Stomach smooth muscle (tissue), 2 donors: ENCODE results near the gene SIDT2.
"Not testable (repeated sequence)": the region's sequence is repeated elsewhere in the genome, so short reads cannot be mapped to it uniquely, and the experiment has no call there.

Source experiments
- H3K27ac ChIP-seq: one replicate; pipeline ENCODE4 v1.7.0; 2013; ENCODE audit warnings: mild to moderate bottlenecking, low read length, inconsistent platforms
- H3K27me3 ChIP-seq, 2 donors: one replicate each; pipeline ENCODE4 v1.7.0; 2013; ENCODE audit warnings: low read length in 2 of 2; ENCODE audit not compliant: insufficient read depth in 2 of 2, control insufficient read depth in 1 of 2
- H3K36me3 ChIP-seq, 2 donors: one replicate each; pipeline ENCODE4 v1.7.0; 2013; ENCODE audit warnings: low read length in 2 of 2; ENCODE audit not compliant: control insufficient read depth in 2 of 2, insufficient read depth in 2 of 2
- H3K4me1 ChIP-seq: one replicate; pipeline ENCODE4 v1.7.0; 2013; ENCODE audit warnings: low read length; ENCODE audit not compliant: control insufficient read depth, insufficient read depth
- H3K4me3 ChIP-seq, 2 donors: one replicate each; pipeline ENCODE4 v1.7.0; 2013; ENCODE audit warnings: low read length in 2 of 2
- H3K9ac ChIP-seq, 2 donors: one replicate each; pipeline ENCODE4 v1.7.0; 2013; ENCODE audit warnings: low read length in 2 of 2, mild to moderate bottlenecking in 1 of 2
- H3K9me3 ChIP-seq, 2 donors: one replicate each; pipeline ENCODE4 v1.7.0; 2013; ENCODE audit warnings: low read length in 2 of 2; ENCODE audit not compliant: control insufficient read depth in 2 of 2
- donor health status: healthy.
- donor health status: Pancreatic carcinoma.

SIDT2 gene

GRCh38 chr11:117178210-117179034 lies at the start of gene SIDT2:
Gene SIDT2 (plus strand): TSS chr11:117178743. CDS start chr11:117179264, 521 bp downstream.
- Histone ChIP-seq H3K4me3 (peak within 1 kb of the TSS; percentile 80 to 90), H3K9ac (peak within 1 kb of the TSS; percentile 75 to 93), H3K4me1 (peaks cover 39% of the 10 kb centered on the region), H3K27ac (peak within 1 kb of the TSS; percentile 93), H3K27me3 (no peaks in the 10 kb centered on the region), H3K36me3 (peaks cover 8 to 11% of the 10 kb centered on the region in 2 donors), H3K9me3 (no peaks in the 10 kb centered on the region)

DNA sequence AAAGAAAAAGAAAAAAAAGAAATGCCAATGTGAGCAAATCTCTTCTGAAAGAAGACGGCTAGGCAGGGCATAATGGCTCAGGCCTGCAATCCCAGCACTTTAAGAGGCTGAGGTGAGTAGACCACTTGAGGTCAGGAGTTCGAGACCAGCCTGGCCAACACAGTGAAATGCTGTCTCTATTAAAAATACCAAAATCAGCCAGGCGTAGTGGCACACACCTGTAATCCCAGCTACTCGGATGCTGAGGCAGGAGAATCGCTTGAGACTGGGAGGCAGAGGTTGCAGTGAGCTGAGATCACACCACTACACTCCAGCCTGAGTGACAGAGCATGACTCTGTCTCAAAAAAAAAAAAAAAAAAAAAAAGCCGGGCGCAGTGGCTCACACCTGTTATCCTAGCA lies 48.1 kb upstream of the SIDT2 start:
- H3K36me3 ChIP-seq, H3K9me3 ChIP-seq, H3K4me1 ChIP-seq, H3K9ac ChIP-seq, H3K4me3 ChIP-seq, H3K27me3 ChIP-seq, H3K27ac ChIP-seq: not testable (repeated sequence)

- H3K9ac ChIP-seq, result no peak overlapping the region
- H3K36me3 ChIP-seq, result no peaks in the 10 kb centered on the region
- no peaks in the 10 kb centered on the region for H3K4me1 ChIP-seq
- no peaks in the 10 kb centered on the region for H3K27me3 ChIP-seq
- no peak overlapping the region for H3K27ac ChIP-seq
- H3K9me3 ChIP-seq, result no peaks in the 10 kb centered on the region
- no peak overlapping the region for H3K4me3 ChIP-seq
Measured at GRCh38 chr11:117130879-117131278, 47.7 kb upstream of the SIDT2 start.

DNA sequence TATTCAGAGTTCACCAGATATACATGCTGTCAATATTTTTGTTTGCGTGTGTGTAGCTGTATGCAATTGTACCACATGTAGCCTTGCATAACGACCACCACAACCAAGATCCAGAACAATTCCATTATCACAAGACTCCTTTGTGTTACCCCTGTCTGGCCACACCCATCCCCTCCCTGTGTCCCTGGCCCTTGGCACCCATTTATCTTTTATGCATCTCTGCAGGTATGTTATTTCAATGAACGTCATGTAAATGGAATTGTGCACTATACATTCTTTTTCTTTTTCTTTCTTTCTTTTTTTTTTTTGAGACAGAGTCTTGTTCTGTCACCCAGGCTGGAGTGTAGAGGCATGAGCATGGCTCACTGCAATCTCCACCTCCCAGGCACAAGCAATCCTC lies 44.1 kb upstream of the SIDT2 start:
- Histone ChIP-seq H3K27me3 (no peaks in the 10 kb centered on the region), H3K9ac (no peak overlapping the region), H3K4me1 (peaks cover 2% of the 10 kb centered on the region), H3K36me3 (no peaks in the 10 kb centered on the region), H3K27ac (no peak overlapping the region), H3K4me3 (no peak overlapping the region), H3K9me3 (no peaks in the 10 kb centered on the region)

GRCh38 chr11:117134979-117135378 lies 43.6 kb upstream of the SIDT2 start:
- not testable (repeated sequence) for H3K27me3 ChIP-seq, H3K27ac ChIP-seq, H3K9ac ChIP-seq, H3K4me1 ChIP-seq, H3K4me3 ChIP-seq, H3K9me3 ChIP-seq, H3K36me3 ChIP-seq

DNA sequence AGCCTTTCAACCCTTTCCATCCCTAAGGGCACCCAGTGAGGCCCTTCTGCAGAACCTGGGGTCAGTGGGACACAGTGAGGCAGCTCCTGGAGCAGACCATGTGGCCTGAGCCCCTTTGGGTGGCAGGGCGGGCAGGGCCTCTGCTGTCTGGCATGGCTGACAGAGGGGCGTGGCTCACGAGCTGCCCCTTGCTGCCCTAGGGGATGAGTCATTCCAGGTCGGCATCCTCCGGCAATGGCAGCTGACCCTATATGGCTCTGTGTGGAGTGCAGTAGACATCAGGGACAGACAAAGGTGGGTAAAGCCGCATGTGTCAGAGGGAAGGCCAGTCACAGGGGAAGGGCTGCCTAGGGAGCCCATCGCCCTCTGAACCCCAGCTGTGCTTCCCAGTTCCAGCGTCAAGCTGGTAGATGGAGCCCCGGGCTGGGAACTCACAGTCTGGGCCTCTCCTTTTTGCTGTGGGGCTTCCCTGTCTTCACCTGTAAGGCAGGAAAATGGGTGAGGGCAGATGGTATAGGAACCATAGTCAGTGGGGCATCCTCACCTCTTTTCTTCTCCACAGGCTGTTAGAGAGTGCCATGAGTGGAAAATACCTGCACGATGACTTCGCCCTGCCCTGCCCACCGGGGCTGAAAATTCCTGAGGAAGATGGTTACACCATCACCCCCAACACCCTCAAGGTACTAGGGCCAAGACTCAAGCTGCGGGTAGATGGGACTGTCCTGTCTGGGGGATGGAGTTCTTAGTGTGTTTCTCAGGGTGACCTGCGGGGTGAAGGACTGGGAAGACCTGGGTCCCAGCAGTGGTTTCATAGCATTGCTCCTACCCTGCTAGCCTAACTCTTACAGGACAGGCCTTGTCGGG lies 41.1 kb upstream of the SIDT2 start:
- not testable (repeated sequence) for H3K4me3 ChIP-seq, H3K36me3 ChIP-seq, H3K9me3 ChIP-seq, H3K9ac ChIP-seq, H3K27me3 ChIP-seq, H3K4me1 ChIP-seq, H3K27ac ChIP-seq

- Histone ChIP-seq H3K27ac (peak overlapping the region; percentile 89), H3K27me3 (no peaks in the 10 kb centered on the region), H3K9me3 (no peaks in the 10 kb centered on the region), H3K4me3 (peak overlapping the region; percentile 96 to 99), H3K9ac (peak overlapping the region; percentile 84 to 99), H3K4me1 (peaks cover 11% of the 10 kb centered on the region), H3K36me3 (peaks cover 4% of the 10 kb centered on the region in 2 donors)
Measured at GRCh38 chr11:117143390-117143789, 35.2 kb upstream of the SIDT2 start.

- Histone ChIP-seq H3K36me3 (peaks cover 4% of the 10 kb centered on the region in 2 donors), H3K4me3 (peak within 1 kb of the TSS; percentile 96 to 99), H3K27ac (peak within 1 kb of the TSS; percentile 89), H3K4me1 (peaks cover 11% of the 10 kb centered on the region), H3K9ac (peak within 1 kb of the TSS; percentile 87 to 99), H3K27me3 (no peaks in the 10 kb centered on the region), H3K9me3 (no peaks in the 10 kb centered on the region)
Measured at GRCh38 chr11:117143871-117144476, 34.6 kb upstream of the SIDT2 start, which contains the start of gene PAFAH1B2. Gene PAFAH1B2 (plus strand): TSS chr11:117144287. CDS start chr11:117152448, 8,161 bp downstream.

GRCh38 chr11:117144477-117145392 lies 33.8 kb upstream of the SIDT2 start:
- Histone ChIP-seq H3K27ac (peak overlapping the region; percentile 89), H3K36me3 (peaks cover 4% of the 10 kb centered on the region in 2 donors), H3K4me3 (peak overlapping the region; percentile 96 to 99), H3K4me1 (peaks cover 9% of the 10 kb centered on the region), H3K27me3 (no peaks in the 10 kb centered on the region), H3K9ac (peak overlapping the region; percentile 87 to 99), H3K9me3 (no peaks in the 10 kb centered on the region)

DNA sequence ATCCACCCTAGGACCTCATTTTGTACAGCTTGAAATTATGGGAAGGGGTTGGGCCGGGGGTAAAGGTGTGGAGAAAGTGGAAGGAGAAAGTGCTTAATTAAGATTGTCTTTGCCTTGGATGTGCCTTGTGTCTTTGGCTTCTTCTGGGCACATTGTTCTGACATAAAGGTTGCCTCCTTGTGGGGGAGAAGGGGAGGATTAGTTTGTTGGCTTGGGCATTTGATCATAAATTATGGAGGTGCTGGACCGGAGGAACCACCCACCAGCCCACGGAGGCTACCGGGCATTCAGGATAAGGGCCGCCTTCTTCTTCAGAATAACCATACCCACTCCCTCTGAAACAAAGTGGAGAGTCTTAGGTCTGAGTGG lies 33.2 kb upstream of the SIDT2 start:
- Histone ChIP-seq H3K27me3 (no peaks in the 10 kb centered on the region), H3K4me3 (peak overlapping the region; percentile 96 to 99), H3K4me1 (peaks cover 9% of the 10 kb centered on the region), H3K36me3 (peaks cover 4% of the 10 kb centered on the region in 2 donors), H3K9ac (peak overlapping the region; percentile 87 to 99), H3K27ac (peak overlapping the region; percentile 89), H3K9me3 (no peaks in the 10 kb centered on the region)
